ENCODE data around the gene MRPS6.

Gene MRPS6

GRCh38 chr21:34128674-34129038 is 55.3 kb downstream of the MRPS6 start:
- no peaks in the 10 kb centered on the region for H3K27me3 ChIP-seq (ENCODE audit: insufficient read depth, poor library complexity, severe bottlenecking)
- TF ChIP-seq REST (IDR thresholded peaks at IDR 0.05; ENCODE audit: insufficient replicate concordance, low read depth) (no peak), POLR2AphosphoS5 (IDR thresholded peaks at IDR 0.05; ENCODE audit: low read depth) (no peak), CTCF (IDR thresholded peaks at IDR 0.05; ENCODE audit: insufficient read depth, low read length) (no peak), SPI1 (IDR thresholded peaks at IDR 0.05; ENCODE audit: borderline replicate concordance, low read depth) (no peak), GABPA (IDR thresholded peaks at IDR 0.05; ENCODE audit: low read depth) (no peak)
- DNase-seq (ENCODE audit: low read depth in 1 of 2, low spot score in 1 of 2): no peak
- no peak overlapping the region for H3K4me3 ChIP-seq (replicated peaks; ENCODE audit: insufficient read depth, low read length)
- H3K27ac ChIP-seq (replicated peaks): no peak overlapping the region

GRCh38 chr21:34129039-34129891 is 55.9 kb downstream of the MRPS6 start:
- no peak overlapping the region for H3K27ac ChIP-seq (replicated peaks)

More at GRCh38 chr21:34129039-34129891, 55.9 kb downstream of the MRPS6 start:
- Histone ChIP-seq H3K4me3 (replicated peaks; ENCODE audit: insufficient read depth, low read length) (no peak overlapping the region), H3K27me3 (ENCODE audit: insufficient read depth, poor library complexity, severe bottlenecking) (no peaks in the 10 kb centered on the region)
- no peak for DNase-seq (ENCODE audit: low read depth in 1 of 2, low spot score in 1 of 2)
- TF ChIP-seq REST (IDR thresholded peaks at IDR 0.05; ENCODE audit: insufficient replicate concordance, low read depth) (no peak), GABPA (IDR thresholded peaks at IDR 0.05; ENCODE audit: low read depth) (no peak), POLR2AphosphoS5 (IDR thresholded peaks at IDR 0.05; ENCODE audit: low read depth) (no peak), CTCF (IDR thresholded peaks at IDR 0.05; ENCODE audit: insufficient read depth, low read length) (no peak), SPI1 (IDR thresholded peaks at IDR 0.05; ENCODE audit: borderline replicate concordance, low read depth) (no peak)
